HL-60/S4 (cell line): ENCODE data around the gene YY2.
"Not testable (repeated sequence)": the region's sequence is repeated elsewhere in the genome, so short reads cannot be mapped to it uniquely, and the experiment has no call there.

Source experiments
- in situ Hi-C: fragments of 300-500 bp; cut with MboI; formaldehyde crosslinking; loops from 2 replicates; pipeline ENCODE4 v1.14.3; 2022; ENCODE audit warnings: low sequenced_read_pairs

The YY2 gene

GRCh38 chrX:21855937-21856415, at the start of gene YY2:
TSS of gene YY2 (plus strand) at chrX:21855987. CDS start at chrX:21856485, 498 bp downstream.
- in situ Hi-C loops: no loop called here

- in situ Hi-C loops: no loop called here
These were observed 49.1 kb upstream of the YY2 start for GRCh38 chrX:21806691-21807090.

GRCh38 chrX:21811832-21812231, 44.0 kb upstream of the YY2 start:
- in situ Hi-C loops: no loop called here

- in situ Hi-C loops: no loop called here
These were observed 43.2 kb upstream of the YY2 start for GRCh38 chrX:21812628-21813027.

GRCh38 chrX:21813612-21814368, 42.0 kb upstream of the YY2 start:
- in situ Hi-C loops: no loop called here

- in situ Hi-C loops: no loop called here
These were observed 39.7 kb upstream of the YY2 start for GRCh38 chrX:21816136-21816535.

- in situ Hi-C loops: not testable (repeated sequence)
These were observed 35.6 kb upstream of the YY2 start for GRCh38 chrX:21820170-21820569.

GRCh38 chrX:21821875-21822274, 33.9 kb upstream of the YY2 start:
- in situ Hi-C loops: no loop called here

GRCh38 chrX:21831496-21831895, 24.3 kb upstream of the YY2 start:
- in situ Hi-C loops: no loop called here

GRCh38 chrX:21837056-21837455, 18.7 kb upstream of the YY2 start:
- in situ Hi-C loops: no loop called here

- in situ Hi-C loops: no loop called here
These were observed 16.9 kb upstream of the YY2 start for GRCh38 chrX:21838937-21839333.

GRCh38 chrX:21839334-21840192, 16.2 kb upstream of the YY2 start, which contains the start of gene MBTPS2:
TSS of gene MBTPS2 (plus strand) at chrX:21839617. CDS start at chrX:21839735, 118 bp downstream.
- in situ Hi-C loops: no loop called here

GRCh38 chrX:21840193-21840545, 15.6 kb upstream of the YY2 start:
- in situ Hi-C loops: no loop called here

- in situ Hi-C loops: no loop called here
These were observed 12.6 kb upstream of the YY2 start for GRCh38 chrX:21843179-21843578.

GRCh38 chrX:21845096-21845495, 10.7 kb upstream of the YY2 start:
- in situ Hi-C loops: no loop called here

GRCh38 chrX:21847342-21847741, 8.4 kb upstream of the YY2 start:
- in situ Hi-C loops: no loop called here

GRCh38 chrX:21853578-21853977, 2.2 kb upstream of the YY2 start:
- in situ Hi-C loops: no loop called here

- in situ Hi-C loops: no loop called here
These were observed 717 bp downstream of the YY2 start for GRCh38 chrX:21856504-21856903.

GRCh38 chrX:21863241-21863640, 7.5 kb downstream of the YY2 start:
- in situ Hi-C loops: no loop called here

GRCh38 chrX:21865436-21865835, 9.6 kb downstream of the YY2 start:
- in situ Hi-C loops: no loop called here

GRCh38 chrX:21870494-21870893, 14.7 kb downstream of the YY2 start:
- in situ Hi-C loops: no loop called here
